ENCODE data around the gene PRKAR1B. TPM values are rescaled to one million over a fixed set of nuclear protein-coding genes. Genes with fewer than 3 reads are reported as not detected.
A peak's percentile ranks its signal among the peaks of the same experiment; 100 is the strongest.

PRKAR1B gene
- total and polyA plus RNA-seq, 7 donors = 1.4 to 4.6 (median 1.9) TPM

- Histone ChIP-seq H3K27me3 (ENCODE audit: insufficient read depth in 3 of 3, low read length in 2 of 3) (peaks cover 0 to 10% (median 0%) of the 10 kb centered on the region in 3 donors), H3K36me3 (ENCODE audit: insufficient read depth in 1 of 2, low read depth in 1 of 2) (no peaks in the 10 kb centered on the region), H3K4me3 (no peak overlapping the region), H3K4me1 (peaks cover 3% of the 10 kb centered on the region), H3K27ac (peak overlapping the region; percentile 36), H3K9me3 (no peaks in the 10 kb centered on the region)
- TF ChIP-seq CTCF (IDR thresholded peaks at IDR 0.05) = no peak
- DNase-seq (peak in 1 of 2 donors; percentile 51), ATAC-seq (no peak)
- intact Hi-C loops (cut with DNase I) = loop anchor here in 1 of 2 donors (5.0 kb wide), 1 partner anchor 60 kb away; no protein-coding TSS in a partner anchor
- WGBS, 3 donors = 80 to 81% (median 80%) methylated on average over 30 to 38 of the region's 38 CpGs
Measured at GRCh38 chr7:602341-603141, 124.5 kb downstream of the PRKAR1B start.

DNA sequence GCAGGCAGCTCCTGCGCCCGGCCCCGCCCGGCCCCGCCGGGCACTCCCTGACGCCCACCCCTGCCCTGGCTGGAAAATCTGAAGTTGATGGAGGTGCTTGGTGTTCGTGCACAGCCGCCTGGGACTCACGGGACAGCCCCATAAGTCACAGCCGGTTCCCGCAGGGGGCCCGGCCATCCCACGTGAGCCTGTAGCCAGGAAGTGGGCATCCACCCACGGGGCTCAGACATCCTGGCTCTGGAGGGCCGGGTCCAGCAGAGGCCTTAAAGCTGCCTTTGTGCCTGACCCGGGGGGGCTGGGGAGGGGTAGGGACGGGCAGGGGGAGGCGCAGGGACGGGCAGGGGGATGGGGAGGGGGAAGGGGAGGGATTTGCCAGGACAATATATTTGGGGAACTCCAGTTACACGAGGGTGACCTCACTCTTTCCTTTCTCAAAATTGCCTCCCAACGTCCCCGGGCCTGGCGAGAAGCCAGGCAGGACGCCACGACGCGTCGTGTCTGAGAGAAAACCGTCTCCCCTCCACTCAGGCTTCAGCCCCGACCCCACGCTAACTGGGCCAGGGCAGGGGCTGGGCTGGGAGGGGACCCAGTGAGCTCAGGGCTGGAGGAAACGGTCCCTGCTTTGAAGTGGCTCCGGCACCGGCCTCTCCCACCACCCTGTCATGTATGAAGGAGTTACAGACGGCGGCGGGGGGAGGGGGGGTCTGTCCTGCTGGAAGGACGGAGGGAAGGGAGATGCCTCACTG lies 125.3 kb downstream of the PRKAR1B start:
- Histone ChIP-seq H3K27ac (peak overlapping the region; percentile 9), H3K27me3 (ENCODE audit: insufficient read depth in 3 of 3, low read length in 2 of 3) (peaks cover 0 to 10% (median 0%) of the 10 kb centered on the region in 3 donors), H3K9me3 (no peaks in the 10 kb centered on the region), H3K4me1 (peaks cover 3% of the 10 kb centered on the region), H3K36me3 (ENCODE audit: insufficient read depth in 1 of 2, low read depth in 1 of 2) (no peaks in the 10 kb centered on the region), H3K4me3 (peak overlapping the region; percentile 4)
- DNase-seq (peak; percentile 62 to 63), ATAC-seq (no peak)
- WGBS, 3 donors = 27 to 37% (median 34%) methylated on average over 37 to 39 of the region's 39 CpGs
- intact Hi-C loops (cut with DNase I) = loop anchor here in 1 of 2 donors (5.0 kb wide), 1 partner anchor 59 kb away; no protein-coding TSS in a partner anchor
- TF ChIP-seq CTCF (IDR thresholded peaks at IDR 0.05) = no peak

- Histone ChIP-seq H3K4me1 (peaks cover 3% of the 10 kb centered on the region), H3K36me3 (ENCODE audit: insufficient read depth in 1 of 2, low read depth in 1 of 2) (no peaks in the 10 kb centered on the region), H3K9me3 (no peaks in the 10 kb centered on the region), H3K27me3 (ENCODE audit: insufficient read depth in 3 of 3, low read length in 2 of 3) (peaks cover 0 to 10% (median 0%) of the 10 kb centered on the region in 3 donors), H3K27ac (peak overlapping the region; percentile 9), H3K4me3 (peak overlapping the region; percentile 4)
- no peak for TF ChIP-seq CTCF (IDR thresholded peaks at IDR 0.05)
- ATAC-seq (no peak), DNase-seq (peak in 1 of 2 donors; percentile 38)
- intact Hi-C loops (cut with DNase I) = loop anchor here in 1 of 2 donors (5.0 kb wide), 1 partner anchor 59 kb away; no protein-coding TSS in a partner anchor
- WGBS, 3 donors = 48 to 61% (median 51%) methylated on average over 22 of the region's 22 CpGs
Measured at GRCh38 chr7:601036-601594, 126.0 kb downstream of the PRKAR1B start.

DNA sequence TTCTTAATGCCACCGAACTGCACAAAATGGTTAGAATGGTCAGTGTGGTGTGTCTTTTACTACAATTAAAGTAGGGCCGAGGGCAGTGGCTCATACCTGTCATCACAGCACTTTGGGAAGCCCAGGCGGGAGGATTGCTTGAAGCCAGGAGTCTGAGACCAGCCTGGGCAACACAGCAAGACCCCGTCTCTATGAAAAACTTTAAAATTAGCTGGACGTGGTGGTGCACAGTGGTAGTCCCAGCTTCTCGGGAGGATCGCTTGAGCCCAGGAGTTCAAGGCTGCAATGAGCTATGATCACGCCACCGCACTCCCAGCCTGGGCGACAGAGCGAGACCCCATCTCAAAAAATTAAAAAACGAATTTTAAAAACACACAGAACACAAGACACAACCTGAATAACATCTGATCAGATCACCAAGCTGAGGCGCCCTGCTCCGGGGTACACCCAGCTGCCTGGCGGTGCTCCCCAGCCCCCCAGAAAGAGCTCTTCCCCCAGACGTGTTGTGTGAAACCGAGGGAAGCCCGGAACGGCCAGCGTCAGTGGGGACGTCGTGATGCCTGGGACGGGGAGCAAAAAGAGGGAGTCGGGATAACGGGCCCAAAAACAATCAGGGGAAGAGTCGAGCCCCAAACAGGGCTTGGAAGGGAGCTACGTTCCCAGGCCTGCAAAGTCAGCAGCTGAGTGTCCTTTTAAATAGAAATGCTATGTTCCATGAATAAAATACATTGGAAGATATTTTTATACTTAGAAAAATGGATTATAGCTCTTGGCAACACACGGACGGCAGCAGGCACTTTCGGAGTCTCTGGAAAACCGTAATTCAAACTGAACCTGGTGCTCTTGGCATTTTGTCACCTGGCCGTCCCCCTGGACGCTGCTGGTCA lies 126.7 kb downstream of the PRKAR1B start:
- Histone ChIP-seq H3K4me3 (no peak overlapping the region), H3K27me3 (ENCODE audit: insufficient read depth in 3 of 3, low read length in 2 of 3) (peaks cover 0 to 10% (median 0%) of the 10 kb centered on the region in 3 donors), H3K9me3 (no peaks in the 10 kb centered on the region), H3K27ac (no peak overlapping the region), H3K4me1 (peaks cover 3% of the 10 kb centered on the region), H3K36me3 (ENCODE audit: insufficient read depth in 1 of 2, low read depth in 1 of 2) (no peaks in the 10 kb centered on the region)
- TF ChIP-seq CTCF (IDR thresholded peaks at IDR 0.05) = no peak
- intact Hi-C loops (cut with DNase I) = loop anchor here in 1 of 2 donors (5.0 kb wide), 1 partner anchor 58 kb away; no protein-coding TSS in a partner anchor
- 72 to 80% (median 73%) methylated on average over 33 of the region's 33 CpGs for WGBS, 3 donors
- ATAC-seq (no peak), DNase-seq (peak in 1 of 2 donors; percentile 15)

Measured in psoas muscle (tissue), 8 donors.